ENCODE results near the gene RARRES2. TPM values are rescaled to one million over a fixed set of nuclear protein-coding genes. Genes with fewer than 3 reads are reported as not detected.

The RARRES2 gene
- total RNA-seq, 1 donor from 2014 or later, result 19.4 TPM

- Mint-ChIP-seq H3K9me3 (ENCODE audit: unreplicated experiment) (no peaks in the 10 kb centered on the region), H3K27me3 (ENCODE audit: low read depth, unreplicated experiment) (no peaks in the 10 kb centered on the region), H3K4me1 (ENCODE audit: low read depth, unreplicated experiment) (peaks cover 26% of the 10 kb centered on the region), H3K36me3 (ENCODE audit: low read depth, unreplicated experiment) (no peaks in the 10 kb centered on the region), H3K4me3 (ENCODE audit: unreplicated experiment) (no peak overlapping the region), H3K27ac (ENCODE audit: unreplicated experiment) (no peak overlapping the region)
- no peak for FAIRE-seq
- no peaks in the 10 kb centered on the region for H3K9me3 ChIP-seq (ENCODE audit: insufficient read depth, low read depth, low read length)
- H3K79me2 ChIP-seq (ENCODE audit: insufficient read depth, low read length), result peaks cover 46% of the 10 kb centered on the region
- TF ChIP-seq CTCF (IDR thresholded peaks at IDR 0.05; ENCODE audit: insufficient read depth, low read depth, low read length), result no peak
- no peak for TF ChIP-seq EZH2 (IDR thresholded peaks at IDR 0.05; ENCODE audit: insufficient read depth, low read length)
- no peak overlapping the region for H3K4me2 ChIP-seq (ENCODE audit: low read length)
- H3K9ac ChIP-seq (ENCODE audit: low read length), result no peak overlapping the region
- peaks cover 56% of the 10 kb centered on the region for H4K20me1 ChIP-seq (ENCODE audit: insufficient read depth, low read length)
- no peak overlapping the region for H3K27ac ChIP-seq (ENCODE audit: low read depth, low read length)
- no peaks in the 10 kb centered on the region for H3K36me3 ChIP-seq (ENCODE audit: insufficient read depth, low read length)
- no peak for DNase-seq (ENCODE audit: low read depth)
- no peak overlapping the region for H2AFZ ChIP-seq (ENCODE audit: low read depth, low read length)
- no peak overlapping the region for H3K4me3 ChIP-seq (ENCODE audit: insufficient read depth, low read depth, low read length)
- H3K27me3 ChIP-seq (ENCODE audit: insufficient read depth, low read length), result no peaks in the 10 kb centered on the region
- peaks cover 4% of the 10 kb centered on the region for H3K4me1 ChIP-seq (ENCODE audit: insufficient read depth, low read length)
Observed at GRCh38 chr7:150383710-150384397, 42.4 kb upstream of the RARRES2 start.

- Histone ChIP-seq H3K27ac (ENCODE audit: low read depth, low read length) (no peak overlapping the region), H3K79me2 (ENCODE audit: insufficient read depth, low read length) (peaks cover 46% of the 10 kb centered on the region), H3K27me3 (ENCODE audit: insufficient read depth, low read length) (no peaks in the 10 kb centered on the region), H3K4me1 (ENCODE audit: insufficient read depth, low read length) (peaks cover 12% of the 10 kb centered on the region), H3K9ac (ENCODE audit: low read length) (no peak overlapping the region), H3K9me3 (ENCODE audit: insufficient read depth, low read depth, low read length) (no peaks in the 10 kb centered on the region), H2AFZ (ENCODE audit: low read depth, low read length) (no peak overlapping the region), H3K4me3 (ENCODE audit: insufficient read depth, low read depth, low read length) (no peak overlapping the region), H4K20me1 (ENCODE audit: insufficient read depth, low read length) (peaks cover 56% of the 10 kb centered on the region), H3K4me2 (ENCODE audit: low read length) (no peak overlapping the region), H3K36me3 (ENCODE audit: insufficient read depth, low read length) (no peaks in the 10 kb centered on the region)
- DNase-seq (ENCODE audit: low read depth) (no peak), FAIRE-seq (no peak)
- no peaks in the 10 kb centered on the region for H3K27me3 Mint-ChIP-seq (ENCODE audit: low read depth, unreplicated experiment)
- TF ChIP-seq CTCF (IDR thresholded peaks at IDR 0.05; ENCODE audit: insufficient read depth, low read depth, low read length) (no peak), EZH2 (IDR thresholded peaks at IDR 0.05; ENCODE audit: insufficient read depth, low read length) (no peak)
- H3K4me3 Mint-ChIP-seq (ENCODE audit: unreplicated experiment), result peak overlapping the region; percentile 54
- no peak overlapping the region for H3K27ac Mint-ChIP-seq (ENCODE audit: unreplicated experiment)
- H3K9me3 Mint-ChIP-seq (ENCODE audit: unreplicated experiment), result no peaks in the 10 kb centered on the region
- no peaks in the 10 kb centered on the region for H3K36me3 Mint-ChIP-seq (ENCODE audit: low read depth, unreplicated experiment)
- H3K4me1 Mint-ChIP-seq (ENCODE audit: low read depth, unreplicated experiment), result peaks cover 26% of the 10 kb centered on the region
Observed at GRCh38 chr7:150382844-150383225, 41.4 kb upstream of the RARRES2 start.

GRCh38 chr7:150382123-150382843 is 40.9 kb upstream of the RARRES2 start:
- FAIRE-seq (no peak), DNase-seq (ENCODE audit: low read depth) (no peak)
- no peak for TF ChIP-seq CTCF (IDR thresholded peaks at IDR 0.05; ENCODE audit: insufficient read depth, low read depth, low read length)
- TF ChIP-seq EZH2 (IDR thresholded peaks at IDR 0.05; ENCODE audit: insufficient read depth, low read length), result no peak
- no peaks in the 10 kb centered on the region for H3K36me3 Mint-ChIP-seq (ENCODE audit: low read depth, unreplicated experiment)
- no peaks in the 10 kb centered on the region for H3K9me3 Mint-ChIP-seq (ENCODE audit: unreplicated experiment)
- Histone ChIP-seq H3K79me2 (ENCODE audit: insufficient read depth, low read length) (peaks cover 46% of the 10 kb centered on the region), H3K4me3 (ENCODE audit: insufficient read depth, low read depth, low read length) (no peak overlapping the region), H2AFZ (ENCODE audit: low read depth, low read length) (no peak overlapping the region), H3K4me1 (ENCODE audit: insufficient read depth, low read length) (peaks cover 12% of the 10 kb centered on the region), H3K27ac (ENCODE audit: low read depth, low read length) (no peak overlapping the region), H3K36me3 (ENCODE audit: insufficient read depth, low read length) (no peaks in the 10 kb centered on the region), H3K9ac (ENCODE audit: low read length) (no peak overlapping the region), H3K27me3 (ENCODE audit: insufficient read depth, low read length) (no peaks in the 10 kb centered on the region), H4K20me1 (ENCODE audit: insufficient read depth, low read length) (peaks cover 56% of the 10 kb centered on the region), H3K9me3 (ENCODE audit: insufficient read depth, low read depth, low read length) (no peaks in the 10 kb centered on the region), H3K4me2 (ENCODE audit: low read length) (no peak overlapping the region)
- H3K4me1 Mint-ChIP-seq (ENCODE audit: low read depth, unreplicated experiment), result peaks cover 32% of the 10 kb centered on the region
- H3K4me3 Mint-ChIP-seq (ENCODE audit: unreplicated experiment), result no peak overlapping the region
- H3K27me3 Mint-ChIP-seq (ENCODE audit: low read depth, unreplicated experiment), result no peaks in the 10 kb centered on the region
- no peak overlapping the region for H3K27ac Mint-ChIP-seq (ENCODE audit: unreplicated experiment)
